Fibroblast of upper back skin (primary cell): Measurements from ENCODE around the gene SLC35G6.
"Not testable (repeated sequence)": the region's sequence is repeated elsewhere in the genome, so short reads cannot be mapped to it uniquely, and the experiment has no call there.

Source experiments
- DNase-seq: peaks from one replicate; pipeline ENCODE4 v3.0.0-alpha.2; 2013

The SLC35G6 gene

DNA sequence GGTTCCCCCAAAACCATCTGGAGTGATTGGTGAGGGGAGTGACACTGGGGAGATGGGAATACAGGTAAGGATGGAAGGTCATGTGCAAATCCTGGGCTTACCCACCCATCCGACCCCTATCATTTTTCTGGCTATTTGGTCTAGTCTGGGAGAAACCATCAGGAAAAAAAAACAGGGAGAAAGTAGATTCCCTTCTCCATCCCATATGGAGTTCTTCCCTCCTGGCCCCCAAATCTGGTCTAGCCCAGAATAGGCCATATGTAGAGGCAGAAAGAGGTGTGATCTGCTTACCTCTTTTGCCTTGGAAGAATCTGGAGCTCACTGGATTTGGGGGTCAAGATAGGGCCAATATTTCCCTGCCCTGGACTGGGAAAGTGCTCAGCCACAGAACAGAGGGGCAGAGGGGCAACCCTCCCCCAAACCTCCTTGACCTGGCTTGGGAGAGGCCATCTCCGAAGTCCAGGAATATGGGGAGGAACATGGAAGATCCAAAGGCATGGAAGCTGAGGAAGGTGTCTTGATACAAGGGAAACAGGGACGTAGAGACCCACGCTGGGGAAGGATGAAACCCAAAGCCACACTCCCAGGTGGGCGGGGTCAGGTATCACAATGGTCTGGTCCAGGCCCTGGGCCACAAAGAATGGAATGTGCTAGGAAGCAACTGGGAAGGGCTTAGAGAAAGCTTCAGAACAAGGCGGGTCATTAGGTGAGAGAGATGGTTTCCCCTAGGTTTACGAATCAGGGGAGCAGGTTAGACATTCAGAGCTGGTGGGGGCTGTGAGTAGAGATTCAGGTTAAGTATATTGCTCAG is 20.2 kb upstream of the SLC35G6 start:
- DNase-seq, result no peak

- DNase-seq, result no peak
These were observed 18.5 kb upstream of the SLC35G6 start for GRCh38 chr17:7462474-7463371.

DNA sequence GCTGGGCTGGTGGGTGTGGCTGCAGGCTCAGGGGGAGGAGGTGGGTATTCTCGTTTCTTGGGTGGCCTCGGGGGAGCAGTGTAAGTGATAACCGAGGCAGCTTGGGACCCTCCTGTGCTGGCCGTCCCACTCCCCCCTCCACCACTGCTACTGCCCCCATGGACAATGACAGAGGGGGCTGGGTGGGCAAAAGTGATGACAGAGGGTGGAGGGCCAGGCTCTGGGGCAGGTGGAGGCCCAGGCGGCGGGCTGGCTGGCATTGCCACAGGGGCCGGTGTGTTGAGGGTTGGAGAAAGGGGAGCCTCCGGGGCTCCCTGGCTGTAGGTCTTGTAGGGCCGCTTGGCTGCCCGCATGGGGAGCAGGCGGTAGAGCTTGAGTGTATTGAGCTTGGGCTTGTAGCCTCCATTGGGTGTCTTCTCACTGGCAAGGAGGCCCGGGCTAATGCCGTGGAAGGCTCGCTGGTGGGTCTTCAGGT is 17.8 kb upstream of the SLC35G6 start:
- DNase-seq, result no peak

DNA sequence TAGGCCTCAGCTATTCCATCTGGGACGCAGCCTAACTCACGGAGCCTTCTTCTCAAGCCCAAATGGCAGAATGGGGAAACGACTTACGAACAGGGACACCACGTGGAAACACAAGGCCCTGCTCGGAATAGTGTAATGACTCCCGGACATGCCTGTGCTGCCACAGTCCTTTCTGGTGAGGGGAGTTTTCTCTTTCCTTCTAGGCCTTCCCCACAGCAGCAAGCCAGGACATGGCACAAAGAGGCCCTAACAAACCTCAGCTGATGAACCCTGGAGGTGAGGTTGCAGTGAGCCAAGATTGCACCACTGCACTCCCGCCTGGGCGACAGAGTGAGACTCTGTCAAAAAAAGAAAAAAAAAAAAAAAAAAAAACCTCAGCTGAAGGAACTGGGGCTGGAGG is 17.2 kb upstream of the SLC35G6 start:
- DNase-seq, result no peak

DNA sequence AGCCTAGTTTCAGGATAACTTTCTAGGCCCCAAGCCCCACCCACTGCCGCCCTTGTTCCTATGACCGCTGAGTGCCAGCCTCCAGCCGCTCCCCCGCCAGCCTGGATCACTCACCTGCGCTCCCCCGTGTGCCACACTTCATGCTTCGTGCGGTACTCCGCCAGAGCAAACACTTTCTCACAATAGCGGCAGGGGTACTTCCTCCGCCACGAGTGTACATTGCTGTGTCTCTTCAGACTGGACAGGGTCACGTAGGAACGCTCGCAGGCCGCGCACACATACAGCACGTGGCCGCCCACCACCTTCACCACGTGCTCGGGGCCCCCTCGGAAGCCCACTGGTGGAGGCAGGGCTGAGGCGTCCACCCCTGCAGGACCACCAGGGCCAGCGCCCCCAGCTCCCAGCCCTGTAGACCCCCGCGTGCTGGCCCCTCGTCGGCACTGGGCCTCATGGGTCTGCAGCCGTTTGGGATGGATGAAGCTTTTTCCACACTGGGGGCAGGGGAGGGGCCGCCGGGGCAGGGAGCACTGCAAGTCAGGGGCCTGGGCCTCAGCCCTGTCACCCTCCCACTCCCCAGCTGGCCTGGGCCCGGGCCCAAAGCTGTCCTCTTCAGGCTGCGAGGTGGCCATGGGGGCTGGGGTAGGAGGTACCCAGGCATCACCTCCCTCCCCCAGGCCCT is 15.5 kb upstream of the SLC35G6 start:
- DNase-seq, result no peak

DNA sequence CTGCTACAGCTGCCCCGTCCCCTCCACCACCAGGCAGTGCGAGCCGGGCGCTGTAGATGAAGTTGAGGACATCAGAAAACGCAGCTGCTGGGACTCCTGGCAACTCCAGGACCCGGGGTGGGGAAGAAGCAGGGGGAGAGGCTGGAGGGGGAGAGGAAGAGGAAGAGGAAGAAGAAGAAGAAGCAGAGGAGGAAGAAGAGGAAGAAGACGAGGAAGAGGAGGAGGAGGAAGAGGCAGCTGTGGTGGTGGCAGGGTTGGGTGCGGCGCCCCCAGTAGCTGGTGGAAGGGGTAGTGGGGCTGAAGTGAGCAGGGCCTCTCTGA is 15.0 kb upstream of the SLC35G6 start:
- no peak for DNase-seq

DNA sequence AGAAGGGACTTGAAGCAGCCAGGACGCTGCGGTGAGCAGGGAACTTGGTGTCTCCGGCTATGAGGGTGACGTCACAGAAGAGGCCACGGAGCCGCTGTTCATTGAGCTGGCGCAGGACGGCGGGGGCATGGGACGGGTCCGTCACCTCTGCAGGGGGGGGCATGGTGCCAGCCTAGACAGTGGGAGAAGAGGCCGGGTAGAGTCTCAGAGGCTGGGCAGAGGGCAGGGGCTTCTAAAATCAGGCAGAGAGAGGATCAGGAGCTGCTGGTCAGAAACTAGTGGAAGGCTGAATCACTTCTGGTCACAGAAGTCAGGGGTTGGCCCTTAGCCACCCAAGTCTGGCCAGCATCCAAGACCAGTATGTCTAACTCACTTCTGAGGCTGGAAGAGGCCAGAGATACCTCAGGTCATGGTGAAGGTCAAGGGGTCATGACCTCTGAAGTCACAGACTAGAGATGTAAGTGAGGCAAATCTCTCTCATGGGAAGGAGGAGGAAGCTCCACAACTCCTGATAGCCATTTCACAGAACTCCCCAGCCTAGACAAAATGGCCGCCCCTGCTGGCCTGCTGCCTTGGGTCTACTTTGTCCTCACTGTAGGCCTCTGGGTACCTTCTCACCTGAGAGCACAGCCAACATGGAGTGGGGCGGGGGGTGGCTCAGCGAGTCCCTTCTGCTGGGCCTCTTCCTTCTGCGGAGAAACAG is 14.5 kb upstream of the SLC35G6 start:
- no peak for DNase-seq

GRCh38 chr17:7467498-7467897 is 13.7 kb upstream of the SLC35G6 start:
- DNase-seq, result no peak

DNA sequence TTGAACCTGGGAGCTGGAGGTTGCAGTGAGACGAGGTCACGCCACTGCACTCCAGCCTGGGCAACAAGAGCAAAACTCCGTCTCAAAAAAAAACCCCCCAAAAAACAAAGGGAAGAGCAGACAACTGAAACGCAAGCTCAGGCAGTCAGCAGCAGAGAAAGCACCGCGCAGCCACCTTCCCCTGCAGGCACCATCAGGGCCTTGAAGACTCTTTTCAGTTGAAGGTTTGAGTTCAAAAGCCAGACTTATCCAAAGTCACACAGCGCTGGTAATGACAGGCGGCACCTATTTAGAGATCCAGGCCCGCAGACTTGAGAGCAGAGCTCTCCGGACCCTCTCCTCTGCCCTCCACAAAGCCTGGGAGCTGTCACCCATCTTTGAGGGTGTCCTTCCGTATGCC is 13.0 kb upstream of the SLC35G6 start:
- DNase-seq, result no peak

- DNase-seq, result no peak
These were observed 12.3 kb upstream of the SLC35G6 start for GRCh38 chr17:7468804-7469389.

DNA sequence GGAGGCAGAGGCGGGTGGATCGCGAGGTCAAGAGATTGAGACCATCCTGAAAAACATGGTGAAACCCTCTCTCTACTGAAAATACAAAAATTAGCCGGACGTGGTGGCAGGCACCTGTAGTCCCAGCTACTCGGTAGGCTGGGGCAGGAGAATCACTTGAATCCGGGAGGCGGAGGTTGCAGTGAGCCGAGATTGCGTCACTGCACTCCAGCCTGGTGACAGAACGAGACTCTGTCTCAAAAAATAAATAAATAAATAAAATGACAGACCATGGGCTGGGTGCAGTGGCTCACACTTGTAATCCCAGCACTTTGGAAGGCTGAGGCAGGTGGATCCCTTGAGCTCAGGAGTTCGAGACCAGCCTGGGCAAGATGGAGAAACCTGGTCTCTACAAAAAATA is 11.4 kb upstream of the SLC35G6 start:
- DNase-seq, result not testable (repeated sequence)

GRCh38 chr17:7470457-7470973 is 10.7 kb upstream of the SLC35G6 start:
- DNase-seq, result not testable (repeated sequence)

GRCh38 chr17:7471729-7472128 is 9.5 kb upstream of the SLC35G6 start:
- DNase-seq, result no peak

DNA sequence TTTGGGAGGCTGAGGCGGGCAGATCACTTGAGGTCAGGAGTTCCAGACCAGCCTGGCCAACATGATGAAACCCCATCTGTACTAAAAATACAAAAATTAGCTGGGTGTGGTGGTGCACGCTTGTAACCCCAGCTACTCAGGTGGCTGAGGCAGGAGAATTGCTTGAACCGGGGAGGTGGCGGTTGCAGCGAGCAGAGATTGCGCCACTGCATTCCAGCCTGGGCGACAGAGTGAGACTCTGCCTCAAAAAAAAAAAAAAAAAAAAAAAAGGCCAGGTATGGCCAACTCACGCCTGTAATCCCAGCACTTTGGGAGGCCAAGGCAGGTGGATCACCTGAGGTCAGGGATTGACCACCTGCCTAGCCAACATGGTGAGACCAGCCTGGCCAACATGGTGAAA is 6.5 kb upstream of the SLC35G6 start:
- DNase-seq, result not testable (repeated sequence)

GRCh38 chr17:7475764-7476422 is 5.4 kb upstream of the SLC35G6 start:
- no peak for DNase-seq

DNA sequence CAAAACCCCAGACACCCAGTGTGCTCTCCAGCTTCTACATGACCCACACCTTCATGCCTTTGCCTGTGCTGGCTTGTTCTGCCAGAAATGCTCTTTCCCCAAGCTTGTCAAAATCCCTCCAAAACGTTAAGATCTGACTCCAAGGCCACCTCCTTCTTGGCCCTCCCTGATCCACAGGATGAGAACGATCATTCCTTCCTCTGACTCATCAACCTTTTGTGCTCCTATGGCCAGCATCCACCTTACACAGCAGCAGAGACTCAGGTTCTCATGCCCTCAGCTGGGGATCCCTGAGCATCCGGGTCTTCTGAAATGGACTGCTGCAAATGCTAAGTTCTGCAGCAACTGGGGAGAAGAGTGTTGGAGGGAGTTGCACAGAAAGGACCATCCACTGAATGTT is 4.8 kb upstream of the SLC35G6 start:
- no peak for DNase-seq

- DNase-seq, result no peak
These were observed 4.3 kb upstream of the SLC35G6 start for GRCh38 chr17:7476951-7477350.

DNA sequence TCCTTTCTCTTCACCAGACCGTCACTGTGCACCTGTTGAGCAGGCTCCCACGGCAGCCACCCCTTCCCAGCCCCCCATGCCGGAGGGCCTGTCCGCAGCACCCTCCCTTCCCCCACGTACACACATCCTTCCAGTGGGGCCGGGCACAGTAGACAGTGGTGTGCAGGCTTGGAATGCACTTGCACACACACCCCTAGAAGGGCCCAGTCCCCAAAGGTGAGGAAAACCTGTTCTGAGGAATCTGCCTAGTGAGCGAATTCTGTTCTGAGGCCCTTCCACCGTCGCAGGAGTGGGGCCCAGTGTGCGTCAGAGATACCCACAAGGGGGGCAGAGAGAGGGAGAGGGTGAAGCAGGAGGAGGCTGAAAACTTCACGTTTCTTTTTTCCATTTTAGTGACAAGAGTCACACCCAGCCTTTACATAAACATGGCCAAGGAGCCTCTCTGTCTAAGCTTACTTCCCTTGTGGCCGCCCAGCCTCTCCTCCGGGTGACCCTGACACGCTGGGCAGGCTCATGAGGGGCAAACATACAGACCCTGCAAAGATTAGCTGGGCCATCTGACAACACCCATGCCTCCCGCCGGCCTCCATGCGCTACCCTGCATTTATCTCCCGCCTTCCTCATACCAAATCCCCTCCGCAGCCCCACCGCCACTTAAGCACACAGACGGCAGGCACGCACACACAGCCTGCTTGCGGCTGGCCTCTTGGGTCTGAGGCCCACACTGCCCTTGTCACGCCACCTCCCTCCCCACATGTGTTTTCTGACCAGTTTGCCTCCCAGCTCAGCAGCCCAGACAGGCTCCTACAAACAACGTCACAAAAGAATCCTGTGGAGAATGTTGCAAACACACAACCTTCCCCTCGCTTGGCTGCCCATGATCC is 3.6 kb upstream of the SLC35G6 start:
- DNase-seq, result peak; percentile 75

GRCh38 chr17:7478276-7479212 is 2.7 kb upstream of the SLC35G6 start:
- peak; percentile 32 for DNase-seq
